ENCODE results near the gene ZNF620.

DNA sequence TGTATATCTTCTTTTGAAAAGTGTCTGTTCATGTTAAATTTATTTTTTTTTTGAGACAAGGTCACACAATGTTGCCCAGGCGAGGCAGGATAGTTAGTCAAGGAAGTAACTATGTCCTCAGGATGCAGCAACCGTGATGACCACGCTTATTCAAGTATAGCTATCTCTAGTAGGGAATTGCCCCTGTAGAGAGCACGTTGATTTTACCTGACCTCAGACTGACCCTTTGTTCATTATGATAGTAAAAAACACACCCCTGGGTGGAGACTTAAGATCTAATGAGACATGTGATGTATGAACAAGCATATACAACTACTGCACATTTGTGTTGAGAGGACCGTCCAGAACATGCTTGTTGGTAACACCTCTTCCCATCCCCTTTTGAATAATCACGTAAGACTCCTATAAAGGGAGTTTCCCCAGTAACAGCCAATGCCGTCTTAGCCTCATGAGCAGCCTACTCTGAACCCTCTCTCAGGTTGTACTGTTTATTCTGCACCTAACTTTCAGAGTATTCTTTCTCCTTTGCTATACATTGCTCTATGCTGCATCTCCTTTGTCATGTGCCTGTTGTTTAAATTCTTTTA lies 51.8 kb downstream of the ZNF620 start:
- TF ChIP-seq, protein P1, sequence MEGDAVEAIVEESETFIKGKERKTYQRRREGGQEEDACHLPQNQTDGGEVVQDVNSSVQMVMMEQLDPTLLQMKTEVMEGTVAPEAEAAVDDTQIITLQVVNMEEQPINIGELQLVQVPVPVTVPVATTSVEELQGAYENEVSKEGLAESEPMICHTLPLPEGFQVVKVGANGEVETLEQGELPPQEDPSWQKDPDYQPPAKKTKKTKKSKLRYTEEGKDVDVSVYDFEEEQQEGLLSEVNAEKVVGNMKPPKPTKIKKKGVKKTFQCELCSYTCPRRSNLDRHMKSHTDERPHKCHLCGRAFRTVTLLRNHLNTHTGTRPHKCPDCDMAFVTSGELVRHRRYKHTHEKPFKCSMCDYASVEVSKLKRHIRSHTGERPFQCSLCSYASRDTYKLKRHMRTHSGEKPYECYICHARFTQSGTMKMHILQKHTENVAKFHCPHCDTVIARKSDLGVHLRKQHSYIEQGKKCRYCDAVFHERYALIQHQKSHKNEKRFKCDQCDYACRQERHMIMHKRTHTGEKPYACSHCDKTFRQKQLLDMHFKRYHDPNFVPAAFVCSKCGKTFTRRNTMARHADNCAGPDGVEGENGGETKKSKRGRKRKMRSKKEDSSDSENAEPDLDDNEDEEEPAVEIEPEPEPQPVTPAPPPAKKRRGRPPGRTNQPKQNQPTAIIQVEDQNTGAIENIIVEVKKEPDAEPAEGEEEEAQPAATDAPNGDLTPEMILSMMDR (IDR thresholded peaks at IDR 0.05): no peak
- TF ChIP-seq POLR2A (IDR thresholded peaks at IDR 0.05): no peak
- no peak for TF ChIP-seq EP300 (IDR thresholded peaks at IDR 0.05)
